ENCODE measurements around the gene TTR.

Gene TTR

DNA sequence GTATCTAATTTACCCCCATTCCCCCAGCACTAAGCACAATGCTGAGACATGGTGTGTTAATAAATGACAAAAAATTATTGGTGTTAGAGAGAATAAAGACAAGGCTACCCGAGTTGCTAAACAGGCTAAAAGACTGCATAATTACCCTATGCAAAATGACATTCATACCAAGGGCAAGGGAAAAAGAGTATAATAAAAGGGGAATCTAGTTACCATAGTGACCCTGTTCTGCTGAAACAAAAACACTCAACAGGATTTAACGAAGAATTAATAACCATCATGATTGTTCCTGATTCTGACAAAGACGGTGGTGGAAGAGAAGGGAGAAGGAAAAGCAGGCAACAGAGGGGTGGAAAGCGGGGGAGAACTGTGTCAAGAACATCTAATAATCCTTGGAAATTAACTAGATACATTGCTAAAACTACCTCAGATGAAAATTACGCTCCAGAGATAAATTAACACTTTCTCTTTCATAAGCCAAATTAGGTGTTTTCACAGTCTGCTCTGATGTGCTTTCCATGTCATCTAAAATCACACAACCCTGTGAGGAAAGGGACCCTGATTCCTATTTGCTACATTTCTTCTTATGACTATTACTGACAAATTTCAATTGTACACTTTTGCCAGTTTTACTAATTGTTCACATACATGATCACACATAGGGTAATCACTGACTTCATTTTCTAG, 25.5 kb downstream of the TTR start:
- DNase-seq, result no peak

DNA sequence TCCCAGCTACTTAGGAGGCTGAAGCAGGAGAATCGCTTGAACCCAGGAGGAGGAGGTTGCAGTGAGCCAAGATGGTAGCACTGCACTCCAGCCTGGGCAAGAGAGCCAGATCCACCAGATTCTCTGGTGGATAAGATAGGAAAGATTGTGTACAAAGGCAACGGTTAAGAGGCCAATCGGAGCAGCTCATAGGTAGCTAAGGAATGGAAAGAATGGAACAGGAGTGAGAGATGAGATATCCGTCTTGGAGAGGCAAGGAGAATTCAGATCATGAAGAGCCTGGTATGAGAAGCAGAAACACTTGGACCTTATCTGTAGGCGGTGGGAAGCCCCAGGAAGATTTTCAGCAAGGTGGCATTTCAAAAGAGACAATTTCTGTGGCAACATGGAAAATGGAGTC, 27.1 kb downstream of the TTR start:
- DNase-seq, result no peak

DNA sequence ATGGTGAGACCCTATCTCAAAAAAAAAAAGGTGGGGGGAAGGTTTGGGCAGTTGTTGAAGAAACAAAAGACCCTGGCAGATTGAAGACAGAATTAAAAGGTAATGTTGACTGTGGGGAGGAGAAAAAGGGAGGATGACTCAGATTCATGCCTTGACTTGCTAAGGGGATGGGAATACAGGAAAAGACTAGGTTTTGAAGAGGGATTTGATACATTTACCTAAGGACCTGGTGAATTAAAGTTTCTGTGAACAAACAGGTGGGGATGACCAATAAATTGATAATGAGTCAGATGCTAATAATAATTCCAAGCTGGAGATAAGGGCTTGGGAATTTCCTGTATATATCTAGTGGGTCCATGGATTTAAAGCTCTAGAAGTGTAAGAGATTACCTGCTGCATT, 27.6 kb downstream of the TTR start:
- DNase-seq, result no peak

DNA sequence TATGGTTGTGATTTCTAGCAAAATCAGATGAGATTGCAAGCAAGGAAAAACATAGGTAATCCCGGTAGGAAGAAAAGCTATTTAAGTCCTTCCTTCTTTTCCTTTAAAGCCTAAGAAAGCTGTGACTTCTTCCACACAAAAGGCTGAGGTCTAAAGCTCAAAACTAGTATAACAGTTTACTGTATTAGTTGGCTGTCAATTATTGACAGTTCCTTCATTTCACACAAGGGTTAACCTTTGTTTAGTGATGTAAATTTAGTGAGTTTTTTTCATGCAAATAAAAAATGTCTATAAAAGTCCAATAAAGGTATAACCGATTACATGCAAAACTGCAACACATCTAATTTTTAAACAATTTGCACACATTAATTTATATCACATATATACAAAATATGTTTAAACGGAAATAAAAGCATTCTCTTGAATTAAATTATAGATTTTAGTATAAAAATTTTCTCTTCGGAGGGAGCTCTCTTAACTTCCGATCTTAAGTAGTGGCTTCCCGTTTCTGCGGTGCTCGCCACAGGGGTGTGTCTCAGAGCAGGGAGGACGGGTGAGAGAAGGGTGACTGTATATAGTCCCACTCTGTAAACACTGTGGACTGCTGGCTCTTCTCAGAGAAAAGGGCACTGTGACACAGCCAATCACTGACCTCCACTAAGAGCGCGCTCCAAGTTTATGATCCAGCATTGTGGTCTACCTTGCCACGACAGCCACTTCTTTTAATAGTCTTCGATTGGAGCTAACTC, 33.4 kb downstream of the TTR start:
- no peak for DNase-seq

DNA sequence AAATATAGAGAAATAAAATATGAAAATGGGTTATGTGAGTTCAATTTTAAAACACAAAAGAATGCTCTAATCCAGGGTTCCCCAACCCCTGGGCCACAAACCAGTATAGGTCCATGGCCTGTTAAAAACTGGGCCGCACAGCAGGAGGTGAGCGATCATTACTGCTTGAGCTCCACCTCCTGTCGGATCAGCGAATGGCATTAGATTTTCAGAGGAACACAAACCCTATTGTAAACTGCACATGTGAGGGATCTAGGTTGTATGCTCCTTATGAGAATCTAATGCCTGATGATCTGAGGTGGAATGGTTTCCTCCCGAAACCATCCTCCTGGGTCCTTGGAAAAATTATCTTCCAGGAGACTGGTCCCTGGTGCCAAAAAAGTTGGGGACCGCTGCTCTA, 34.7 kb downstream of the TTR start:
- no peak for DNase-seq

DNA sequence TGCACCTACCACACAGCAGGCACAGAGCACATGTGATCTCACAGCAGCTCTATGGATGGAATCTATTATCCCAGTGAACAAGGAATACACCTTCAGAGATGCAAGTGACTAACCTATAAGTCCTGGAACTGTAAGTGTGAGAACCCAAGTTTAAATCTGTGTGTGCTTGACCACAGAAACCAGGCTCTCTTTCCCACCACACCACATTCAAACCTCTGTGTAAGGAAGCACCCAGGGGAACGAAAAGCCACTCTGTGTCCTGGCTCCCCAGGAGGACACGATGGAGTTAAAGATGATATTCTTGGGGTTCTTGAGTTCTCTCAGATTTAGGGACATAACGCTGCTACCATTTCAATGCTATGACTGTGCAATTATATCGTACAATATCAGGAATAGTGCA, 38.9 kb downstream of the TTR start:
- DNase-seq, result no peak

DNA sequence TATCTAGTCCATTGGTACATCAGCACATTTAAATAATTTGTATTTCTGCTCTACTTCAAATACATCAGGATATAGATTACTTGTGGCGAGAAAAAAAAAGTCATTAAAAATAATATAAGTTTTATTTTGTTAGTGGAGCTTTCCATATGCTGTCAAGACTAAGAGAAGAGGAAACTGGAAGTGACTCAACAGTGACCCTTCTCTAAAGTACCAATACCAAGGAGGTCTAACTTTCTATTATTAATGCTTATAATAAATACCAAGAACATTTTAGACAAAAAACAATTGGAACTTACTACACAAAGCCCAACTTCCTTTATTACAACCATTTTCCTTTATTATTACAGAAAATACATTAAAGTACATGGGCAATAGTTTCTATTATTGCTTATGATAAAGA, 39.8 kb downstream of the TTR start:
- no peak for DNase-seq

DNA sequence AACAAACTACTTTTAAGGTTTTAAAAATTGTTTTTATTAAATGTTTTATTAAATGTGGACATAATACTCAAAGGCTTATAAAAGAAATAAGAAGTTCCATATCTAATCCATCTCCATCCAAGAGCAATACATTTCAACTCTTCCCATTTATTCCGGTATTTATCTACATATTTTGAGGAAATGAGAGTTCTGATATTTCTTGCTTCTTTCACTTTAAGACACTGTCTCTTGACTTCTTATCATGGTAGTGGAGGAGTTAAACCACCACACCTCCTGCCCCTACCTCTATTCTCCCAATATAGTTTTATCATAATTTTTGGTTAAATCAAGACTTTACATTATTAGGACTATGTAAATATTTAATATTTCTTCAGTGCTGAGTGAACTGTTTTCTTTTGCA, 40.7 kb downstream of the TTR start:
- no peak for DNase-seq

DNA sequence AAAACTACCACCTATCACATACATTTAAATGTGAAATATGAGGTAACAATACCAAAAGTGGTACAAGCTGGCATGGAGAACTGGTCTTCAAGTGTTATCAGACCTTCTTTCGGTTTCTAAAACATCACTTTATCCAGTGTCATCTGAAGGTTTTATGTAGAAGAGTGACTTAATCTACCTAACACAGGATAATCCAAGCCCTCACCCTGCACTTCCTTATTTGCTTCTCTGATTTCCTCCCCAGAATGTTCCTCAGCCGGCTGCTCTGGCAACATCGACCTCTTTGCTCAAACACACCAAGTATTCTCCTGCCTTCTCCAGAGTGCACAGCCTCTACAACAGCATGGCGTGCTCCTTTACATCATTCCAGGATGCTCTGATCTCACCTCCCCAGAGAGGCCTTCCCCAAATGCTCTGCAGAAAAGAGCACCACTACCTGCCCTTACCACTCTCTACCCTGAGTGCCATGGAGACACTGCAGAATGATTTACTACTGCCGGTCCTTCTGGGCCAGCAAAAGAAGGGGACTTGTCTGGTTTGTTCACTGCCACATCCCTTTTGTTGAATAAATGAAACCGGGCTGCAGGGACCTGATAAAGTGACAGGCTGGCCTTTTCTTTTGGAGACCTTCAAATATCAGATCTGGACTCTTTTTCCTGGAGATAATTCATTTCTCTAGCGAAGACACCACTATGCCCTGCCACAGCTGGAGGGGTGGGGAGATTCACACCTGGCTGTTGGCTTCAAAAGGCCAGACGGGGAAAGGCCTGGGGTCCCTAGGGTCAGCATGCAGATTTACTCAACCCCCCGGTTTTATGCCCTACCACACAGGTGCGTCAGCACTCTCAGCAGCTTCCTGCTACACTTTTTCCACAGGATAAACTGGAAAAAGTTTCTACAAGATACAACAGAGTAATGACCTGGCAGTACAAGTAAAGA, 42.0 kb downstream of the TTR start:
- DNase-seq, result no peak

DNA sequence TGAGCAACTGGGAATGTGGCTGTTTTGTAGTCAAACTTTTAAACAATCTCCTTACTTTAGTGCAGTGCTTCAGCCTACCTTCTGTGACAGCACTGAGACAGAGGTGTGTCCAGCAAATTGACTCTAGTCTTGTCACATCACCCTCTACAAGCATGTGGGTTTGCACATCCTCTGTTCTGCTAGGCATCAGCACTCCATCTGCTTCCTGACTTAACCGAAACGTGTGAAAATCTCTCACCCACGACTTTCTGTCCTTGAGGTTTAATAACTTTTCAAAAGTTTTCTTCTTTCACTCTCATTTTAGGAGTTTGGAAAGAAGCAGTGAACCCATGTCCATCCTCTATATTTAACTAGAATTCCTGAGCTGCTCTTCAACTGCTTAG, 42.6 kb downstream of the TTR start:
- no peak for DNase-seq

DNA sequence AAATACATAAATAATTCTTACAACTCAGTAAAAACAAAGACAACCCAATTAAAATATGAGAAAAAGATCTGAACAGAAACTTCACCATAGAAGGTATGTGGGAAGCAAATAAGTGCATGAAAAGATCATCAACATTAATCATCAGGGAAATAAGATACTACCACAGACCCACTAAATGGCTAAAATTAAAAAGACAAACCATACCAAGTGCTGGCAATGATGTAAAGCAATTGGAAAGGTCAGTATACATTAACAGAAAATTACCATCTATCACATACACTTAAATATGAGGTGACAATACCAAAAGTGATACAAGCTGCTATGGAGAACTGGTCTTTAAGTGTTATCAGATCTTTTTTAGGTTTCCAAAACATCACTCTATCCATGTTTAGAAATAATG, 44.7 kb downstream of the TTR start:
- no peak for DNase-seq

DNA sequence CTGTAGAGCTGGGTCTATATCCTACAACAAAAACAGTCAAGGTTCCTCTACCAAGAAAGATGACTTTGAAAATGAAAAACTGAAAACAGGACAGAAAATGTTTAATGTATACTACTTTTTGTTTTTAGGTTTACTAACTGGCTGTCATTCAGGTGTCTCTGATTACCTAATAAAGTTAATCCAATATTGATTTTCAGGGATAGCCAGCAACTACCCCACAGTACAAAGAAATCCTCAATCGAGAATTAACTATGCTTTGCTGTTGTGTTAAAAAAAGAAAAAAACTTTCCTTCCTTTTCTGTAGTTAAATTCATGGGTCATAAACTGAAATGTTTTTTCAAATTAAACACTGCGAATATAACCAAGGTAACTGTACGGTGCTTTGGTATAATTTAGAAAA, 45.8 kb downstream of the TTR start:
- DNase-seq, result no peak

DNA sequence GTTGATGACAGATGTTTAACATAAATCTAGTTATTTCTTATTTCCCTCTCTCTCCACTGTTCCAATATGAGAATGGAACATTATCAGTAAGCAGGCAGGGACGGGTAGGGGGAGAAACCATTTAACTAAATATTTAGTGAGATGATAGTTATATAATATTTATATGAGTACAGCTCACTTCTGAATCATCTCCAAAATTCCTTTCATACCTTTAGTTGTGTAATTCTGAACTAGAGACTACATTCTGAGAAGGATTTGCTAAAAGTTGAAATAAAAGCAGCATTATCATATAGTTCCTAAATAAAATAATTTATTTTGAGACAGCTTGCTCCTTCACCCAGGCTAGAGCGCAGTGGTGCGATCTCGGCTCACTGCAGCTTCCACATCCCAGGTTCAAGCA, 51.3 kb downstream of the TTR start:
- no peak for DNase-seq

DNA sequence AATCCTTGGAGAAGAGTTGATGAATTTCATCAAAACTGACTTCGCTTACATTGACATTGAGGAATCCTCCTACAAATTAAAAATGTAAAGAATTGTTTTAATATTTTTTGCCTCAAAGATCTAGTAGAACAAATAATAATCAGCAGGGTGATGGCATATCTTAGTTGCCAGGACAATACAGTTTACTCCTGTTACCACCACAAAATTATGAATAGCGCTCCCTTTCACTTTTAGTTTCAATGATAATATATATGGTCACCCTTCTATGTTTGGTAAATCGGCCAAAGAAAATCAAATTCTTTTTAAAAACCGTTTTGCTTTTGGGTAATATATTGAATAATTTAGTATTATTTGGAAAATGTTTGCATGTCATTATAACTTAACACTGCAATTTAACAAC, 53.7 kb downstream of the TTR start:
- DNase-seq, result no peak

DNA sequence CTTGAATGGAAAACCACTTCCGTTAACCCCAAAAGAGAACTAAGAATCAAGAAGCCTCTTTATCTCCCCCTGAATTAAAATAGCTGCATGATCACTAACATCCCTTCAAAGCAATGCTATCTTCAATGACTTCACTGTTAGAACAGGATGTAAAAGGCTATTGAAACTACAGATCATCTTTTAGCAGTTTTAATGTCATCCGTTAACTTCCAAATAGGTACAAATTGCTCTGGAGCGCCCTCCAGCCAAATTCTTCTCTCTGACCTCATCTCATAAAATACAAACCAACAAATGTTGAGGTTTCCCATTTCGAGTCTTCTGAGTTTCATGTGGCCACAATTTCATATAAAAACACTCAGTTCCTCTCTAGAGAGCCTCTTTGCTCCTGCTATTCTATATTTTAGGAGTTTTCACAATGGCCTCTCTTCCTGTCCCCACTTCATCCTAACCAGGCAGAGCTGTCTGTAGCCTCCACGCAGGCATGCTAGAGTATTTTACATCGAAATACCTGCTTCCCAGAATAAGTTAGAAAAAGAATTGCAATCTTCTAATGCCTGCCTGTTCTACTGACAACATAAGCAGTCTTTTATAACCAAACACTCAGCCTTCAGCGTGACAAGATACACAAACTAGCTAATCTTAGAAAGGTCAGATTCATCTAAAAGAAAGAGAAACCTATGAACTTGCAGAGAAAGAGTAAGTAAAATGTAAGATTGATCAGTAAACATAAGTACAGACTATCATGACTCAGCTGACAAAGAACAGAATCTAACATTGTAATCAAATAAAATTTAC, 54.9 kb downstream of the TTR start:
- no peak for DNase-seq

DNA sequence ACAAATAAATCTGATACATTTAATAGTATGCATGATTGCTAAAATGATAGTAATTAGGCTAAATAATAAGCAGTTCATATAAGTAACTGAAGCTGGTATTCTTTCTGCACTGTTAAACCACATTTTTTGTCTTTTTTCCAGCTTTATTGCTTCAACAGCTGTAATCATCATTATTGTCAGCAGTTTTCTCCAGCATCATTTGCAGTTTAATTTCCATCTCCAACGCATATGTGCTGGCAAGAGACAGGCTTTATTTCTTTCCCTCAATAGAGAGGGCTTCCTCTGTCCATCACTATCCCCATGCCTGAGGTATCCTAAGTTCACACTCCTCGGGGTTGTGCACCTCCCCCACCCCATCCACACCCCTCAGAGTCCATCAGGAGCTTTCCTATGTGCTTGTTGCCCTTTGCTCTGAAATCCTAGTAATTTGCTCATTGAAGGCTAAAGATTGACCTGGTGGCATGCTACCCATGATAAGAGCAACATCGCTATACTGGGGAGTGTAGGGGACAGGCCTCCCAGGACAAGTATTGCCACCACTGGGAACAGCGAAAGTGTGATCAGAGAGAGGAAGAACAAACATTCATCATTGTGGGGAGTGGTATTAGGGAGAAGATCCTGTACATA, 55.6 kb downstream of the TTR start:
- DNase-seq, result no peak

Data from kidney glomerular epithelial cell (primary cell).